ENCODE data around the gene PRMT1. TPM values are rescaled to one million over a fixed set of nuclear protein-coding genes. Genes with fewer than 3 reads are reported as not detected.

The PRMT1 gene
- total RNA-seq, 1 experiment from 2014 or later, result 505 TPM

DNA sequence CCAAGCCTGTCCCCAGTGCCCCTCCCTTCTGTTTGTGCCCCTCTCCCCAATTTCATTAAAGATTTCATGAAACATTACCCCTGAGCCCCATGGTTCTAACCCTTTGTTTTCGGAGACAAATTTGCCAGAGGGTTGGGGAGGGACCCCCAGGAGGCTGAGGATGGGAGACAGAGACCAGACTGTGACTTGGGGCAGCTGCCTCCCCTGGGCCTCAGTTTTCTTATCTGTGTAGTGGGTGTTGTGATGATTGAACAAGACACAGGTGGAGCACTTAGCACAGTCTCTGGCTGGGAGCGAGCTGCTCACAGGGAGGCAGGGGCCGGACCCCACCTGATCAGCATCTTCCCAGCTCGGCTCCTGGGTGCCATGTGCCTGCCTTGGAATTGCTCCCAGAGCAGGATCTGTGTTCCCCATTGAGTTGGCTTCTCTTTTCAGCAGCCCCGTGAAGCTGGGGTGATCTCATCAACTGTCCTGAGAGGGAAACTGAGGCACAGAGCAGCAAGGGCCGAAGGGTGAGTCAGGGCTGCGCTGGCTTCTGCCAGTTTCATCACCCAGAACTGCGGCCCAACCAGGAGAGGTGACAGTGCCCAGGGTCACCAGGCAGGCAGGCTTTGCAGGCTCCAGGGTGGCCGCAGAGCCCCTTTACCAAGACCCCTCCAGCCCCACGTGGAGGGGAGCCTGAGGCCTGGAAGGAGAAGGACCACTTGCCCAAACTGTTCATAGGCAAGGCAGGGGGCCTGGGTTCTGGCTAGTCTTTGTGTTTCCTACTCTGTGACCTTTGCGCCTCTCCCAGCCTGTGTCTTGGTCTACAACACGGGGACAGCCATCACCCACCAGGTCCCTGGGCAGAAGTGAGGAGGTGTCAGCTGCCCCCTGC, 18.3 kb upstream of the PRMT1 start:
- H3K36me3 Mint-ChIP-seq (ENCODE audit: insufficient read depth in 1 of 3, low read depth in 3 of 3), result peaks cover 52 to 92% (median 87%) of the 10 kb centered on the region in 3 experiments
- no peak overlapping the region for H4K91ac ChIP-seq (ENCODE audit: insufficient read length, low read depth, low read length)
- WGBS (ENCODE audit: extremely low coverage, insufficient read length, low lambda C conversion rate), result no CpG with 5 or more reads among the region's 12 CpGs
- H3K23me2 ChIP-seq (ENCODE audit: insufficient read length, low read depth, low read length, poor library complexity, severe bottlenecking), result no peaks in the 10 kb centered on the region
- no peak overlapping the region for H4K8ac ChIP-seq (replicated peaks; ENCODE audit: insufficient read length, low read depth, low read length)
- H3K27me3 ChIP-seq (ENCODE audit: insufficient read depth, low read length), result no peaks in the 10 kb centered on the region
- H3K9me3 Mint-ChIP-seq, result peaks cover 7% of the 10 kb centered on the region in 2 experiments; a peak in 4 of 5 replicates
- H4K5ac ChIP-seq (ENCODE audit: insufficient read length, low read depth, low read length), result no peak overlapping the region
- H4K20me1 ChIP-seq (ENCODE audit: control insufficient read depth, insufficient read depth, insufficient read length), result no peaks in the 10 kb centered on the region
- H2AK5ac ChIP-seq (ENCODE audit: insufficient read length, low read length), result no peak overlapping the region
- H3K9me3 ChIP-seq (ENCODE audit: control insufficient read depth, low read depth, low read length), result no peaks in the 10 kb centered on the region
- no peaks in the 10 kb centered on the region for H3K79me2 ChIP-seq (ENCODE audit: insufficient read depth, low read length)
- no peak overlapping the region for H3K14ac ChIP-seq (ENCODE audit: insufficient read depth, low read length)
- H3K4me3 Mint-ChIP-seq, result no peak overlapping the region
- H3T11ph ChIP-seq (ENCODE audit: low read length), result no peak overlapping the region
- TF ChIP-seq, protein P1, sequence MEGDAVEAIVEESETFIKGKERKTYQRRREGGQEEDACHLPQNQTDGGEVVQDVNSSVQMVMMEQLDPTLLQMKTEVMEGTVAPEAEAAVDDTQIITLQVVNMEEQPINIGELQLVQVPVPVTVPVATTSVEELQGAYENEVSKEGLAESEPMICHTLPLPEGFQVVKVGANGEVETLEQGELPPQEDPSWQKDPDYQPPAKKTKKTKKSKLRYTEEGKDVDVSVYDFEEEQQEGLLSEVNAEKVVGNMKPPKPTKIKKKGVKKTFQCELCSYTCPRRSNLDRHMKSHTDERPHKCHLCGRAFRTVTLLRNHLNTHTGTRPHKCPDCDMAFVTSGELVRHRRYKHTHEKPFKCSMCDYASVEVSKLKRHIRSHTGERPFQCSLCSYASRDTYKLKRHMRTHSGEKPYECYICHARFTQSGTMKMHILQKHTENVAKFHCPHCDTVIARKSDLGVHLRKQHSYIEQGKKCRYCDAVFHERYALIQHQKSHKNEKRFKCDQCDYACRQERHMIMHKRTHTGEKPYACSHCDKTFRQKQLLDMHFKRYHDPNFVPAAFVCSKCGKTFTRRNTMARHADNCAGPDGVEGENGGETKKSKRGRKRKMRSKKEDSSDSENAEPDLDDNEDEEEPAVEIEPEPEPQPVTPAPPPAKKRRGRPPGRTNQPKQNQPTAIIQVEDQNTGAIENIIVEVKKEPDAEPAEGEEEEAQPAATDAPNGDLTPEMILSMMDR (conservative IDR thresholded peaks at IDR 0.05), result no peak
- H2BK12ac ChIP-seq (ENCODE audit: insufficient read length, low read depth, low read length), result no peak overlapping the region
- H2BK15ac ChIP-seq (ENCODE audit: low read depth, low read length), result no peak overlapping the region
- H3K4me2 ChIP-seq (ENCODE audit: insufficient read depth, insufficient read length, low read length), result no peak overlapping the region
- no peak overlapping the region for H3K27ac Mint-ChIP-seq
- no peak overlapping the region for H3K27ac ChIP-seq (ENCODE audit: insufficient read length, low read depth, low read length)
- H2BK20ac ChIP-seq (ENCODE audit: low read depth, low read length, poor library complexity, severe bottlenecking), result no peak overlapping the region
- H3K18ac ChIP-seq (ENCODE audit: insufficient read length, low read depth, low read length), result no peak overlapping the region
- no peak overlapping the region for H3K56ac ChIP-seq (ENCODE audit: insufficient read length, low read depth, low read length)
- H2BK120ac ChIP-seq (ENCODE audit: low read depth, low read length, poor library complexity, severe bottlenecking), result no peak overlapping the region
- no peaks in the 10 kb centered on the region for H3K4me1 ChIP-seq (ENCODE audit: insufficient read depth, low read length)
- no peak for DNase-seq
- peaks cover 19 to 32% of the 10 kb centered on the region in 2 experiments for H3K4me1 Mint-ChIP-seq
- H3K23ac ChIP-seq (ENCODE audit: insufficient read length, low read depth, low read length), result no peak overlapping the region
- H3K79me1 ChIP-seq (ENCODE audit: insufficient read depth, low read depth, low read length, poor library complexity, severe bottlenecking), result no peaks in the 10 kb centered on the region
- no peak overlapping the region for H2BK5ac ChIP-seq (ENCODE audit: insufficient read length, low read length)
- no peak overlapping the region for H3K9ac ChIP-seq (ENCODE audit: extremely low read depth, insufficient read length, low read length)
- H3K27me3 Mint-ChIP-seq (ENCODE audit: low read depth), result no peaks in the 10 kb centered on the region
- no peak overlapping the region for H2AFZ ChIP-seq (ENCODE audit: low read length)
- no peak overlapping the region for H3K4ac ChIP-seq (ENCODE audit: low read depth, low read length)

All from H9 (cell line).